SU-DHL-6 (cell line): ENCODE data around the gene GPR132.

Experiments used
- CTCF ChIP-seq: fragments of 200-600 bp; sonication (generic); IDR thresholded peaks from one replicate; pipeline ENCODE4 v1.5.1; 2017; ENCODE audit warnings: antibody characterized with exemption, mild to moderate bottlenecking, low read length, moderate library complexity; ENCODE audit not compliant: insufficient read depth, poor library complexity, severe bottlenecking
- EZH2phosphoT487 ChIP-seq: fragments of 200-600 bp; sonication (generic), shearing (Covaris generic); conservative IDR thresholded peaks from 2 replicates; pipeline ENCODE4 v1.6.1; 2018; ENCODE audit warnings: mild to moderate bottlenecking, antibody characterized with exemption, low read length, moderate library complexity, mixed read lengths

- TF ChIP-seq CTCF, result no peak
- no peak for TF ChIP-seq EZH2phosphoT487
Measured at GRCh38 chr14:105082703-105083102, 17.5 kb upstream of the GPR132 start.
